ENCODE results near the gene WBP2.

WBP2 gene

GRCh38 chr17:75799402-75799801 is 55.7 kb downstream of the WBP2 start:
- no peak for TF ChIP-seq FOXP2 (optimal IDR thresholded peaks at IDR 0.05; ENCODE audit: borderline replicate concordance, extremely low read depth, extremely low read length, insufficient read depth)
- no peak for TF ChIP-seq POLR2AphosphoS5 (IDR thresholded peaks at IDR 0.05; ENCODE audit: low read depth, low read length)
- no peak for TF ChIP-seq SIN3A (IDR thresholded peaks at IDR 0.05; ENCODE audit: borderline replicate concordance, insufficient read depth, low read length)
- TF ChIP-seq REST (IDR thresholded peaks at IDR 0.05; ENCODE audit: insufficient read depth in 1 of 2, low read depth in 2 of 2, low read length in 2 of 2) = no peak
- no peak for TF ChIP-seq TAF1 (IDR thresholded peaks at IDR 0.05; ENCODE audit: borderline replicate concordance, insufficient read depth, low read length)

DNA sequence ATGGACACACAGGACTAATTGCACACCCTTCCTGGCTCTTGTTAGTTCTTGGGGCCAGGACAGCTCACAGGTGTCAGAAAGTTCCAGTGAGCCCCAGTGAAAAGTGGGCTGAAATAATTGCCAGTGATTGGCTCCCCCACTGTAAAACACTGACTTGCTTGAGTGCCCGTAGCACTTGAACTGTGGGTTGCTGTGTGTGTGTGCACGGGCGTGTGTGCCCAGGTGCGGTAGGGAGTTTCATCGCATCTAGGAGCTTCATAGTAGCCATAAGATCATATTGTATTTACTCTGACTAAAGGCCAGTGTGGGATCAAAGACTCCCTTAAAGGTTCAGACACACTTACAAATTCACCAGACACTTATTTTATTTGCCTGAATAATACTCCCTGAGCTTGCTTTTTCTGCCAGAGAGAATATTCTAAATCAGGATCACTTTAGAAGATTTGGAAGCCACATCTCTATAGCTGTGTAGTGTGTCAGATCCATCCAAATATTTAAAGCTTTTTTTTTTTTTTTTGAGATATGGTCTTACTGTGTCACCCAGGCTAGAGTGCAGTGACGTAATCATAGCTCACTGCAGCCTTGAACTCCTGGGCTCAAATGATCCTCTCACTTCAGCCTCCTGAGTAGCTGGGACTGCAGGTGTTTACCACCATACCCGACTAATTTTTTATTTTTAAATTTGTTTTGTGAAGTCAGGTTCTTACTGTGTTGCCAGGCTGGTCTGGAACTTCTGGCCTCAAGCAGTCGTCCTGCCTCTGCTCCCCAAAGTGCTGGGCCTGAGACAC is 59.1 kb downstream of the WBP2 start:
- TF ChIP-seq TAF1 (IDR thresholded peaks at IDR 0.05; ENCODE audit: borderline replicate concordance, insufficient read depth, low read length) (no peak), FOXP2 (optimal IDR thresholded peaks at IDR 0.05; ENCODE audit: borderline replicate concordance, extremely low read depth, extremely low read length, insufficient read depth) (no peak)
